SIG-M5 treated with dmso at 0.1 percent for 504 hours (cell line): ENCODE measurements around the gene KRT77.

Source experiments
- DNase-seq: peaks from one replicate; lab custom pipeline; 2025; ENCODE audit not compliant: unreplicated experiment; lab: John Stamatoyannopoulos, UW

KRT77 gene

DNA sequence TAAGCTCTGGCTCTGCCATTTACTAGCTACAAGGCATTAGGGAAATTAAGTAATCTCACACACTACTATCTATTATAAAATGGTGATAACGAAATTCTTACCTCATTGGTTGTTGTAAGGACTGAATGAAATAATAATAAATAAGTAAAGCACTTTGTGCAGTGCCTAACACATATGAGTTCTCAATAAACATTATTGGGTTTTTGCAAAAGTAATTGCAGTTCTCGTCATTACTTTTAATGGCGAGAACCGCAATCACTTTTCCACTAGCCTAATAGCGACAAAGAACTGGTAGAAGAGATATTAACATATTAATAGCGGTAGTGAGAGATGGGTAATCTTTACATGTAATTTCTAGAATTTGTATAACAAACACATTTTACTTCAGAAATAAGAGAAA, 9.2 kb downstream of the KRT77 start:
- no peak for DNase-seq

DNA sequence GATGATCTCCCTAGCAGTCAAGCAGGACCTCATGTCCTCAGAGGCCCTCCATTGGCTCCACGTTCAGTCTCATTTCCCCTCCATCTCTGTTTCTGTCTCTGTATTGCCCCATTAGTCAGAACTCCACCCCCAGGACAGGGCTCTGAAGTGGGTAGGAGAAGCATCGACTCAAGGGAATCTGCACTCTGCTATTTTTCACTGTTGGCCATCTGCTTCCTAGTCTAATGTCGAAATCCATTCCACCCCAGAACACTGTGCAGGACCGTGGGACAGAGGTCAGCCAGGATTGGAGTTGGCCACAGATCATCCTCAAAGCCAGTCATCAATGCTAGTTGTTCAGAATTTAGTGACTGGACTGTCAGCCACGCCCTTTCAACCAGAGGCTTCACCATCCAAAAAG, 10.1 kb downstream of the KRT77 start:
- no peak for DNase-seq

DNA sequence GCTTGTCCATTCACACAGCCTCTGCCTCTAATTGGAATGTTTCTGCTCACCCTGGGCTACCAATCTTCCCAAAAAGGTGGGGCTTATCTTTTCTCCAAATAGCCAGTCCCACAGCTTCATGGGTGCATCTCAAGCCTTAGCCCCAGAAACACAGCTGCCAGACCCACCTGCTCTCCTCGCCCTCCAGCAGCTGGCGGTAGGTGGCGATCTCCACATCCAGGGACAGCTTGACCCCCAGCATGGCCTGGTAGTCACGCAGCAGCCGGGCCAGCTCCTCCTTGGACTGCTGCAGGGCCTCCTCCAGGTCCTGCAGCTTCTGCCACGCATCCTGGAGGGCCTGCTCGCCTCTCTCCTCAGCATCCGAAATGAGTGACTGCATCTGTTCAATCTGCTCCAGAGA, 11.1 kb downstream of the KRT77 start:
- DNase-seq: no peak

GRCh38 chr12:52691841-52692150, 11.5 kb downstream of the KRT77 start:
- no peak for DNase-seq

GRCh38 chr12:52691076-52691840, 12.1 kb downstream of the KRT77 start:
- DNase-seq: no peak

DNA sequence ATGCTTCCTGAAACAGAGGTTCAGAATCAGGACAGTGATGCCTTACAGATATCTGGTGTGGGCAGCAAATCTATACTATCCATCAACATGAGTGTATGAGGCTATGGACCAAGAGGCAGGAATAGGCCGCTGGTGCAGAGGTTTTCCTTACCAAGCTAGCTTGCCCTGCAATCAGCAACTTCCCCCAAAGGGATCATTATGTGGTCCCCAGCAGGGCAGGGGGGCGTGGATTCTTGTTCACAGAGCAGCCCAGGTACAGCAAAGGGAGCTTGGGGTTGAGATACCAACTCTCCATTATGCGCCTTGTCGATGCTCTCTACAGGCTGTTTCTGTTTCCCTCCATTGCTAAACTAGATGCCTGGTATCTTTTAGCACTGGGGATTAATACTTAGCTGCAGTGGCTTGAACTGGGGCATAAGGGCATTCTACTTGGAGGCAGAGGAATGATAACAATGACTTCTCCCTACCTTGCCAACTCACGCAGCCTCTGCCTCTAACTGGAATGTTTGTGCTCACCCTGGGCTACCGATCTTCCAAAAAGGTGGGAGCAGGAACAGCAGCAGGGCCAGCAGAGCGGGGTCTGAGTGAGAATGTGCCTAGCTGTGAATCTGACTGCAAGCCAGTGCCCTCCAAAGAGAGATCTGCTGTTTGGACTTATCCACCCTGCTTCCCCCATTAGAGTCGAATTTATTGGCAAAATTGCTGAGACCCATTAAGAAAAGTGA, 12.8 kb downstream of the KRT77 start:
- no peak for DNase-seq

DNA sequence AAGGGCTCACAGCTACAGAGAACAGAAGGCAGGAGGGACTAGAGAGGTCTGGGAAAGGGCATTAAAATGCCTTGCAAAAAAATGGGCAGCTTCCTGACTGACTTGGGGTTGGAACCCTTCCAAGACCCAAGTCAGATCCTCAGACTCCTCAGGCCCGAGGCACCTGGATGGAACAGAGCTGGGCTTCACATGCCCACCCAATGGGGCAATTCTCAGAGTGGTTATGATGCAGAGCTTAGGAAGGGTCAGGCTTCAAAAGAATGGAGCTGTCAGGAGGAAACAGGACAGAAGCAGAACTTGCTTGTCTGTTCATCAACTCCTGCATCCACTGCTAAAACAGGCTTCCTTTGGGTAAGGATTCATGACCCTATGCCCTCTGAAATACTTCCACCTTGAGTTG, 13.4 kb downstream of the KRT77 start:
- DNase-seq: no peak

DNA sequence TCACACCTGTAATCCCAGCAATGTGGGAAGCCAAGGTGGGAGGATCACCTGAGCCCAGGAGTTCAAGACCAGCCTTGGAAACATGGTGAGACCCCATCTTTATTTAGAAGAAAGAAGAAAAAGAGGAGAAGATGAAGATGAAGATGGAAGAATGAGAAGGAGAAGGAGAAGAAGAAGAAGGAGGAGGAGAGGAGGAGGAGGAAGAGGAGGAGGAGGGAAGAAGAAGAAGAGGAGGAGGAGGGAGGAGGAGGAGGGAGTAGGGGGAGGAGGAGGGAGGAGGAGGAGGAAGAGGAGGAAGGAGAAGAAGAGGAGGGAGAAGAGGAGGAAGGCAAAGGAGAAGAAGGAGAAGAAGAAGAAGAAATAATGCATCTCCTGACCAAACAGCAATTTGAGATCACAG, 14.1 kb downstream of the KRT77 start:
- no peak for DNase-seq

DNA sequence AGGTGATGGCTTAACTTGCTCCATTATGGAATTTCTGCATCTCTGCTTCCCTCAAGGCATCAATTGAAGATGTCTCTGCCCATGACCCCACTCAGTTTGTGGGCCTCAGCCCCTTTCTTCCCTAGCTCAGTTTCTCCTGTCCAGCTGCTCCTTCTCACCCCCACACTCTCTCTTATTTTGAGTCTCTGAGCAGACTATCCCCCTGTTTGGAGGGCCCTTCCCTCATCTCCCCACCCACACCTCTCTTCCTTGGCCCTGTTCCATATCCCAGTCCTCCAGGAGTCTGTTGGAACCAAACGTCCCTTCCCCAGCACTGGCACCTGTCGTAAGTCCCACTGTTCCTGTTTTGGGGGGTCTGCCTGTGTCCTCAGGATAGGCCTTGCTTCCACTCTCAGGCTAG, 14.8 kb downstream of the KRT77 start:
- no peak for DNase-seq

- DNase-seq: no peak
These were observed 15.6 kb downstream of the KRT77 start for GRCh38 chr12:52687497-52688385.

DNA sequence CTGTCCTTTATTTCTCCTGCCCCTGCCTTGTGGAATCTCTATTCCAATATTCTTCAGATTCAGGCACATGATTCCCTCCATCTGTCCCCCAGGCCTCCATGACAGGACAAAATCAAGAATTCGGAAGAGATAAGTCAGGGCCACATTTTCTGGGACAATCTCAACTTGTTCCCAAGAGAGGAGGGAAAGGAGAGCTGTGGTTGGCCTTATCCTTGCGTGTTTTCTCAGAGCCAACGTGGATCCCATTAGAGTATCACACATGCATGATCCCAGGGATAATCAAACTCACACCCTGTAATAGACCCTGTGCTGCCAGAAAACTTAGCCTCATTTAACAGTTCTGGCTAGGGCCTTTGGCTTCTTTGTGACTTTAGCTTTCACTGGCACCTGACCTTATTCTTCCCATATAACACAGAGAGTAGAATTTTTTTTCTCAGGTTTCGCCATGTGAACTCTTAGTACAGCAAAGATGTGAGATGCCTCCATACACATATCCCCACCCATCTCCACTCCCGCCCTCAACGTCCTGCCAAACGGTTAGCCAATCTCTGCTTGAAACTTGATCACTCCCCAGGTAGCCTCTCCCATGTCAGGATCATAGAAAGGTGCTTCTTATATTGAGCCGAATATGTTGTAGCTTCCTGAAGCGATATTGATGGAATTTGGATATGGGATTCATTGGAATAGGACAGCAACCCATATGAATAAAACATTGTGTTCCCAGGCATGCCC, 16.4 kb downstream of the KRT77 start:
- DNase-seq: no peak

DNA sequence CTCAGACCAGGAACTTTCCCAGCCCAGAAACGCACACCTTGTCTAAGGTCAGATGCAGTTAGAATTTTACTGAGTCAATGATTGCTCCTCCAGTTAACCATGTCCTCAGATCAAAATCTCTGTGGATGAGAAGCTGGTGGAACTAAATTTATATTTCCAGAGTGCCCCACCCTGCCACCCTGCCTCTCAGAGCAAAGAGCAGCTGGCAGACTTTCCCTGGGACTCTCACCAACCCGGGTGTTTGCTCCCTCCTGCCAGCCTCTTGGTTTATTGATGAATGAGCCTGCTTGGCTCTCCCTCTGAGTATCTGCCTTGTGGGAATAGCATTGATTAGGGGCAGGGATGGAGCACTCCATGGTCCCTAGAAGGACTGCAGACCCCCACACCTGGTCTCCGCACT, 17.3 kb downstream of the KRT77 start:
- no peak for DNase-seq

DNA sequence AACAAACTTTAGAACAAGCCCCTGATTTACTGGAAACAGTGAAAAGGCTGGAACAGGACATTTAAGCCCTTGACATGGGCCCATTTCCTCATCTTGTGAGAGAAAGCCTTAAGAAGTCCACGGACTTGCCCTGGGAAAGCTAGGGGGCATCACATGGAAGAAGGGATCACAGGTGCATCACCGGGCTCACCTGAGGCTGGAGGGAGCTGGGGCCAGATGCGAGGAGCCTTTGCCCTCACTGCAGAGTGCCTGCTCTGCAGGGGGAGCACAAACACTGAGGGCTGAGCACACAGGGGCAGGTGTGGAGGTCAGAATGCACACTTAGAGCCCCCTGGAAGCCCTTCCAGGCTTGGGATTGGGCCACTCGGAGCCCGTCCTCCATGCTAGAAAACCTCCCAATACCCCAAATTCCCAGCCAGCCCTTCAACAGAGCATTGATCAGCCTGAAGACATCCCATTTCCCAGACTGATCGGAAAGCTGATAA, 17.9 kb downstream of the KRT77 start:
- no peak for DNase-seq

- DNase-seq: no peak
These were observed 18.9 kb downstream of the KRT77 start for GRCh38 chr12:52684431-52684830.

DNA sequence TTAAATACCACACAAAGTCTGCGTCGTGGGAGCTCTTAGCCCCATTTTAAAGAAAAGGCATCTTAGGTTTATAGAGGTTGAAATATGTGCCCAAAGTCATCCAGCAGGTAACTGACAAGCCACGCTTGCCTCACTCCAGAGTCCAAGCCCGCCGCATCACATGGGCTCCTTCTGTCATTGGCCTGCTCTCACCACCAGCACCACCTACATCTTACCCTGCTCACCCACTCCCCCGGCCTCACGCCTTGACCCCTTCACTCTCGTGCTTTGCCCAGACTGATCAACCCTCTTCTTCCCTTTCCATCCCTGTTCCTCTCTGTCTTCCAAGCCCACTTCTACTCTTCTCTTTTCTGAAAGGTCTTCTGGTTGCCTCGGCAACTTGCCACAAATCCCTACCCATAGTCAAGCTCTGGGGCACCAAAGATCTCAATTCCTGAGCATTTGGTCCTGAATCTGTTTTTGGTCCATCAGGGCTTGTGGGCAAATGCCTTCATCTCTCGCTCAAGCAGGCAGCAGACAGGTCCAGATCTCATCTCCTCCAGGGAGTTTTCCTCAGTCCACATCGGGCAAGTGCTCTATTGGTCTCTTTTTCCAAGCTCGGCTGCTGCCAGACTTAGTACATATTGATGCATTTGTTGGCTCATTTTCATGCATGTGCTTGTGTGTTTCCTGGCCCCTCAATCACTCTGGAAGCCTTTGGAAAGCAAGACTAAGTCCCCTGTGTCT, 19.6 kb downstream of the KRT77 start:
- no peak for DNase-seq

DNA sequence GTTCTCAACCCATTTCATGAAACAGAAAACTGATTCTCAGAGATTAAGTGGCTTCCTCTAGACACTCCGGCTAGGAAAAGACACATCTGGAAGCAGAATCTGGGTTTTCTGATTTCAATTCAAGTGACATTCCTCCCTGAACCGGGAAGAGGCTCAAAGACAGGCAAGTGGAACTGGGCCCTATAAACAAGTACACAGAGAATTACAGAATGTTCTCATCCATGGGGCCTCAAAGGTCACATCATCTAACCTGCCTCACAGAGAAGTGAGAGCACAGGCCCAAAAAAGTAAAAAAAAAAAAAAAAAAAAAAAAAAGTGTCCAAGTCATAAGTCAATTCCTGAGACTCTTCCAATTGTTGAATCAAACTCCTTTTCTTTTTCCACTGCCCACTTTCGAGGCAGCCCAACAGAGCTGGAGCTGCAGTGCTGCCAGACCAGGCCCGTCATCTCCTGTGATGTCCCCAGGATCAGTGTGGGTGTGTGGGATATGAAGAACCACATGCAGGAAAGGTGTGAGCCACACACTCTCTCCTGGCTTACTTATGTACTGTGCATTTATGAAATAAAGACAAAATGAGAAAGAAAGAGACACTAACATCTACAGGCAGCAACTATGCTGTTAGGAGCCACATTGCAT, 20.3 kb downstream of the KRT77 start:
- DNase-seq: no peak

DNA sequence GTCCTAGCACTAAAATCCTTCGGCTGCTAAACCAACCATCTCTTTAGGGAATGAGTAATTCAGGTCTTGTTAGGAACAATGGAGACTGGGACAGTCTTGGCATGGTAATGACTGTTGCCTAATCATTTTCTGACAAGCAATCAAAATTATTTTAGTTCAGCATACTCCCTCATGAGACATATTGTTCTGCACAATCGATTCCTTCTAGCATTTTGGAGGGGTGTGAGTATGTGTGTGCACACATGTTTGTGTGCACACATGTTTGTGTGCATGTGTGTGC, 21.0 kb downstream of the KRT77 start:
- DNase-seq: no peak

DNA sequence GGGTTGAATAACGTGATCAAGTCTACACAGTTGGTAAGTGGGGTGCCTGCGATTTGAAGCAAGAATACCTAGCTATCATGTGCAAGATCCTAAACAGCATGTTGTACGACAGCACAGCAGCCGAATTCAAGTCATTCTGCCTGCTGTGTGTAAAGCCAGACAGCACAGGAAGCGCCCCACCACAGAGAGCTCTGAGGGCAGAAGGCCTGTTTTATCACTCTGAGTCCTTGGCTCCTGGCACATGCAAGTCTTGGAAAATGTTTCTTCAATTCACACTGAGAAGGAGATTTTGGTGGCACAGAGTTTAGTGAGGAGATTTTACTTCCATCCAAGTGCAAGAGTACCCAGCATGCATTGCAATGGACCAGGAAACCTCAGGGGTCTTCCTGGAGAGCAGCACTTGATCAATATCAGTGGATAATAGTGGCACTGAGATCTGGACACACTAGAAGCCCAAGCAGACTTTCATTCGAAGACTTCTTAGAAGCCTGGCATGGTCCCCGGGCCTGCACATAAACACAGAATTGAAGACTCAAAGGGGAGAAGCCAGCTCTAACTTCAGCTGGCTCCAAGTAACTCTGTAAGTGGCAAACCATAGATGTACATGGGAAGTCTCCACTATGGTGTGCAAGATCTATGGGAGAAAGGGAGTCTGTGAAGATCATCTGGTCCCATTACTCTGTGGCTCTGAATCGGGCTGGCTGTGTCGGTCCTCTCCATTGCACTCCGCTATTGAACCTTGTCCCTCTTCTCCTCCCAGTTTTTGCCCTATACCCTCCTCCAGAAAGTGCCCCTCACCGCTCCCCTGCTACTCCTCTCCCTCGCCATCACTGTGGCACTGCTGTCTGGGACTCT, 21.6 kb downstream of the KRT77 start:
- DNase-seq: no peak

DNA sequence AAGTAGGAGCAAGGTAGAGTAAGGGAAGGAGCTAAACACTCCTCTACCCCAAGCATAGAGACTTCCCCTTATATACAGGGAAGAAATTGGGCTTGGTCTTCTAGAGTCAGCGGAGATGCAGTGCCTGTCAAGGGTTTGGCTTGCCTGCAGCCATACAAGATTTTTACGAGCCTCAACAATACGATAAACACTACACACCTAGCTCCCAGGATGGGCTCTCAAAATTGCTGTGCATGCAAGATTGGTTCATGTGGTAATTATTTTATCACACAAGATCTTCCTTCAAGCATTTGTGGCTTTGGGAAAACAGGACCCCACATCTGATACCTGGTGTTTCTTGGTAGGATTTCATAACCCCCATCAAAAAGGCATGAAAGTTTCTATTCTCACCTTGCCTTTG, 23.0 kb downstream of the KRT77 start, which contains the start of gene KRT1:
Gene KRT1, minus strand, starts transcription at position 45 of the 400 bp plus-strand sequence. CDS start 59 bp downstream, outside the sequence.
- no peak for DNase-seq
